ENCODE results near the gene TMED7.

TMED7 gene

GRCh38 chr5:115626445-115626823, 598 bp upstream of the TMED7 start:
- DNase-seq: no peak

GRCh38 chr5:115624994-115625393, 842 bp downstream of the TMED7 start:
- DNase-seq: no peak

GRCh38 chr5:115623658-115624057, 2.2 kb downstream of the TMED7 start:
- no peak for DNase-seq

- no peak for DNase-seq
Observed at GRCh38 chr5:115621365-115621900, 4.4 kb downstream of the TMED7 start.

- no peak for DNase-seq
Observed at GRCh38 chr5:115616892-115617291, 8.9 kb downstream of the TMED7 start.

- DNase-seq: no peak
Observed at GRCh38 chr5:115616472-115616871, 9.4 kb downstream of the TMED7 start.

GRCh38 chr5:115611873-115612272, 14.0 kb downstream of the TMED7 start:
- DNase-seq: no peak

GRCh38 chr5:115607935-115608334, 17.9 kb downstream of the TMED7 start:
- no peak for DNase-seq

- DNase-seq: no peak
Observed at GRCh38 chr5:115605436-115605835, 20.4 kb downstream of the TMED7 start.

- DNase-seq: no peak
Observed at GRCh38 chr5:115602591-115603125, 23.2 kb downstream of the TMED7 start.

- peak; percentile 71 to 78 for DNase-seq
Observed at GRCh38 chr5:115601701-115602590, 23.9 kb downstream of the TMED7 start, which contains the start of gene TICAM2. Gene TICAM2, minus strand, starts transcription at chr5:115602479. Its CDS starts 21,223 bp downstream, at chr5:115581256.

GRCh38 chr5:115600766-115601165, 25.1 kb downstream of the TMED7 start:
- no peak for DNase-seq

- no peak for DNase-seq
Observed at GRCh38 chr5:115599924-115600323, 25.9 kb downstream of the TMED7 start.

GRCh38 chr5:115599502-115599901, 26.3 kb downstream of the TMED7 start:
- DNase-seq: no peak

GRCh38 chr5:115594128-115595047, 31.4 kb downstream of the TMED7 start:
- no peak for DNase-seq

GRCh38 chr5:115589043-115589442, 36.8 kb downstream of the TMED7 start:
- DNase-seq: no peak

- DNase-seq: no peak
Observed at GRCh38 chr5:115588640-115589039, 37.2 kb downstream of the TMED7 start.

- DNase-seq: no peak
Observed at GRCh38 chr5:115586525-115587146, 39.2 kb downstream of the TMED7 start.

- DNase-seq: no peak
Observed at GRCh38 chr5:115585265-115585664, 40.6 kb downstream of the TMED7 start.

- DNase-seq: no peak
Observed at GRCh38 chr5:115584501-115584900, 41.3 kb downstream of the TMED7 start.

GRCh38 chr5:115583474-115583873, 42.4 kb downstream of the TMED7 start:
- no peak for DNase-seq

- DNase-seq: no peak
Observed at GRCh38 chr5:115580941-115581340, 44.9 kb downstream of the TMED7 start.

- no peak for DNase-seq
Observed at GRCh38 chr5:115579747-115580173, 46.1 kb downstream of the TMED7 start.
